Right lobe of liver (tissue), 4 donors: ENCODE measurements around the gene GRIN2A.

ENCODE experiments used
- CTCF ChIP-seq, 4 donors: fragments of 200-600 bp in 3 of 4; fragments of 450-650 bp in 1 of 4; IDR thresholded peaks; one replicate each; pipeline versions ENCODE4 v1.5.1 to v1.8.0; 2016 to 2022; ENCODE audit warnings: antibody characterized with exemption in 4 of 4, mild to moderate bottlenecking in 2 of 4
- POLR2A ChIP-seq: fragments of 450-650 bp; IDR thresholded peaks from one replicate; pipeline ENCODE4 v1.6.1; 2017; ENCODE audit warnings: antibody characterized with exemption, mild to moderate bottlenecking
- donor health status: DM: no; HTN: no; CAD: no.
- donor health status: DM: no; HTN: no; CAD: no.
- donor health status: DM: no; HTN: yes; CAD: no.

GRCh38 chr16:10130538-10130937 lies 51.7 kb downstream of the GRIN2A start:
- TF ChIP-seq CTCF (IDR thresholded peaks at IDR 0.05) (no peak), POLR2A (no peak)
